SU-DHL-6 (cell line): Measurements from ENCODE around the gene TPST1.

ENCODE experiments used
- CTCF ChIP-seq: fragments of 200-600 bp; sonication (generic); IDR thresholded peaks from one replicate; pipeline ENCODE4 v1.5.1; 2017; ENCODE audit warnings: antibody characterized with exemption, mild to moderate bottlenecking, low read length, moderate library complexity; ENCODE audit not compliant: insufficient read depth, poor library complexity, severe bottlenecking
- EZH2phosphoT487 ChIP-seq: fragments of 200-600 bp; sonication (generic), shearing (Covaris generic); conservative IDR thresholded peaks from 2 replicates; pipeline ENCODE4 v1.6.1; 2018; ENCODE audit warnings: mild to moderate bottlenecking, antibody characterized with exemption, low read length, moderate library complexity, mixed read lengths

- TF ChIP-seq CTCF: no peak
- no peak for TF ChIP-seq EZH2phosphoT487
Measured at GRCh38 chr7:66333443-66333842, 128.3 kb downstream of the TPST1 start.
